DMS 273 (cell line): ENCODE measurements around the gene APC2.

Experiments used
- DNase-seq: peaks from one replicate; lab custom pipeline; 2025; ENCODE audit not compliant: unreplicated experiment; lab: John Stamatoyannopoulos, UW

APC2 gene, protein sequence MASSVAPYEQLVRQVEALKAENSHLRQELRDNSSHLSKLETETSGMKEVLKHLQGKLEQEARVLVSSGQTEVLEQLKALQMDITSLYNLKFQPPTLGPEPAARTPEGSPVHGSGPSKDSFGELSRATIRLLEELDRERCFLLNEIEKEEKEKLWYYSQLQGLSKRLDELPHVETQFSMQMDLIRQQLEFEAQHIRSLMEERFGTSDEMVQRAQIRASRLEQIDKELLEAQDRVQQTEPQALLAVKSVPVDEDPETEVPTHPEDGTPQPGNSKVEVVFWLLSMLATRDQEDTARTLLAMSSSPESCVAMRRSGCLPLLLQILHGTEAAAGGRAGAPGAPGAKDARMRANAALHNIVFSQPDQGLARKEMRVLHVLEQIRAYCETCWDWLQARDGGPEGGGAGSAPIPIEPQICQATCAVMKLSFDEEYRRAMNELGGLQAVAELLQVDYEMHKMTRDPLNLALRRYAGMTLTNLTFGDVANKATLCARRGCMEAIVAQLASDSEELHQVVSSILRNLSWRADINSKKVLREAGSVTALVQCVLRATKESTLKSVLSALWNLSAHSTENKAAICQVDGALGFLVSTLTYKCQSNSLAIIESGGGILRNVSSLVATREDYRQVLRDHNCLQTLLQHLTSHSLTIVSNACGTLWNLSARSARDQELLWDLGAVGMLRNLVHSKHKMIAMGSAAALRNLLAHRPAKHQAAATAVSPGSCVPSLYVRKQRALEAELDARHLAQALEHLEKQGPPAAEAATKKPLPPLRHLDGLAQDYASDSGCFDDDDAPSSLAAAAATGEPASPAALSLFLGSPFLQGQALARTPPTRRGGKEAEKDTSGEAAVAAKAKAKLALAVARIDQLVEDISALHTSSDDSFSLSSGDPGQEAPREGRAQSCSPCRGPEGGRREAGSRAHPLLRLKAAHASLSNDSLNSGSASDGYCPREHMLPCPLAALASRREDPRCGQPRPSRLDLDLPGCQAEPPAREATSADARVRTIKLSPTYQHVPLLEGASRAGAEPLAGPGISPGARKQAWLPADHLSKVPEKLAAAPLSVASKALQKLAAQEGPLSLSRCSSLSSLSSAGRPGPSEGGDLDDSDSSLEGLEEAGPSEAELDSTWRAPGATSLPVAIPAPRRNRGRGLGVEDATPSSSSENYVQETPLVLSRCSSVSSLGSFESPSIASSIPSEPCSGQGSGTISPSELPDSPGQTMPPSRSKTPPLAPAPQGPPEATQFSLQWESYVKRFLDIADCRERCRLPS (N-terminal part only)

GRCh38 chr19:1449467-1450442 lies at the start of gene APC2:
Gene APC2, plus strand, starts transcription at chr19:1450121. Its CDS starts 2,881 bp downstream, at chr19:1453002.
- peak; percentile 90 for DNase-seq

DNA sequence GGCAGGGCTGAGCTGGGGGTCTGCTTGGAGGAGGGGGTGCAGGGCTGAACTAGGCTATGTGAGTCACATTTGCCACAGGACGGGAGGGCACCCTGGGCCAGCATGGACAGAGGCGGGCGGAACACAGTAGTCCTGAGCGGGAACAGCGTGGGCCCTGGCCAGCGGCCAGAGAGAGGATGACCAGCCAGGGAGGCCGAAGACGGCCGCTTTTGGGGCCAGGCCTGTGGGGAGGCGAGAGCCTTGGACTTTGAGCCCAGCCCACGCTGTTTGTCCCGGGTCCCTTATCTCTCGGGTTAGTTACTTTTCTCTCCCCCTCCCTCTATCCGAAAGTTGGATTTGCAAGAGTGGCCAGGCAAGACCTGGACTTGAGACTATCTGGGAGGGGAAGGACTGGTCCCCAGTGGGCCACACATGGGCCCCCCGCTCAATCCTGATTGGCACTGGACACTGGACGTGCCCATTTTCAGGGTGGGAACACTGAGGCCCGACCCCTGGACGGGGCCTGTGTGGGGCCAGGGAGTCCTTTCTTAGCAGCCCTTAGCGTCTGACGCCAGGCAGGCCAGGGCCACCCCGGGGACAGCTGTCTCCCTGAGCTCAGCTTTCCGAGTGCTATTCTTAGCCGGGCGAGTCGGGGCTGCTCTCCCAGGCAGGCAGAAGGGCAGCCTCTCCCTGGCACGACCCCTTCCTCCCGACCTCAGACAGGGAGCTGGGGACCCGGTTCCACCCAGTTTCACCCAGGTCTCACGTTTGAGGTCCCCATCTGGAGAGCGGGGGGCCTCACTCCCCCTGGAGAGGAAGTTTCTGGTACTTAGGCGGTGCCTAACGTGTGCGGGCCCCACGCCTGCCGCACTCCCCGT lies 49.4 kb upstream of the APC2 start:
- peak; percentile 83 for DNase-seq

DNA sequence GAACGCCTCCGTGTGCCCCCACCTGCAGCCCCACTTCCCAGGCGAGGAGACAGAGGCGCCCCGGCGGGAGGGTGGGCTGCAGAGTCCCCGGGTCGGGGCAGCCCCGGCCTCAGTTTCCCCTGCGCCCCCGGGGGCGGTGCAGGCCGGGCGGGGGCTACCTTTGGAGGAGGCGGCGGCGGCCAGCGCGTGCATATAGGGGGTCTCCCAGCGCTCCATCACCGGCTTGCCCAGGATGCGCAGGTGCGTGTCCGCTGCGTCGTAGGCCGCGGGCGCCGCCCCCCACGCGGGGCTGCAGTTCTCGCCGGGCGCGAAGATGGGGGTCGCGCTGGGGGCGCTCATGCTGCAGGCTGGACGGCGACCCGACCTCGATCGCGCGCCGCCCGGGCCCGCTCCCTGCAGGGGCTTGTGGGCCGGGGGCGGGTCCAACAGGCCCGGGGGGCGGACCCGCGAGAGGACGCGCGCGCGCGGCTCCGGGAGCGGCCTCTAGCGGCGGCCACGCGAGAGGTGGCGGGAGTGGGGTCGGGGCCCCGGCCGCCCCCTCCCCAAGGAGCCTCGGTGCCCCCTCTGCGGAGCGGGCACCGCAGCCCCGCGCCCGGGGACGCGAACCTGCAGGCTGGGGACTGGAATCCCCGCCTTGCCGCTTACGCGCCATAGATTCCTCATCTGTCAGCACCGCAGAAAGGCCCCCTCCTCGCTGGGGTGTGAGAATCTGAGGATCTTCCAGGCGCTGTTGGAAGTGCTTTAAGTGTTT lies 48.6 kb upstream of the APC2 start, which contains the start of gene GAMT:
TSS of gene GAMT (minus strand) at position 405 of the 751 bp plus-strand sequence. CDS start at position 339, 66 bp downstream.
- peak; percentile 77 for DNase-seq

DNA sequence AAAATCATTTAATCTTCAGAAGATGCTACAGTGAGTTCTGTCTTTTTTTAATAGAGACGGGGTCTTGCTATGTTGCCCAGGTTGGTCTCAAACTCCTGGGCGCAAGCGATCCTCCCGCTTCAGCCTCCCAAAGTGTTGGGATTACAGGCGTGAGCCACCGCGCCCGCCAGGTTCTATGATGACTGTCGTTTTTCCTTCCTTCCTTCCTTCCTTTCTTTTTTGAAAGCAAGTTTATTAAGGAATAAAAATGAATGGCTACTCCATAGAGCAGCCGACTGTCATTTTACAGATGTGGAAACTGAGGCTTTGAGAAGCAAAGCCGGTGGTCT lies 48.1 kb upstream of the APC2 start:
- no peak for DNase-seq

- no peak for DNase-seq
These were observed 47.4 kb upstream of the APC2 start for GRCh38 chr19:1402411-1403070.

- peak; percentile 100 for DNase-seq
These were observed 43.0 kb upstream of the APC2 start for GRCh38 chr19:1406774-1407527.

DNA sequence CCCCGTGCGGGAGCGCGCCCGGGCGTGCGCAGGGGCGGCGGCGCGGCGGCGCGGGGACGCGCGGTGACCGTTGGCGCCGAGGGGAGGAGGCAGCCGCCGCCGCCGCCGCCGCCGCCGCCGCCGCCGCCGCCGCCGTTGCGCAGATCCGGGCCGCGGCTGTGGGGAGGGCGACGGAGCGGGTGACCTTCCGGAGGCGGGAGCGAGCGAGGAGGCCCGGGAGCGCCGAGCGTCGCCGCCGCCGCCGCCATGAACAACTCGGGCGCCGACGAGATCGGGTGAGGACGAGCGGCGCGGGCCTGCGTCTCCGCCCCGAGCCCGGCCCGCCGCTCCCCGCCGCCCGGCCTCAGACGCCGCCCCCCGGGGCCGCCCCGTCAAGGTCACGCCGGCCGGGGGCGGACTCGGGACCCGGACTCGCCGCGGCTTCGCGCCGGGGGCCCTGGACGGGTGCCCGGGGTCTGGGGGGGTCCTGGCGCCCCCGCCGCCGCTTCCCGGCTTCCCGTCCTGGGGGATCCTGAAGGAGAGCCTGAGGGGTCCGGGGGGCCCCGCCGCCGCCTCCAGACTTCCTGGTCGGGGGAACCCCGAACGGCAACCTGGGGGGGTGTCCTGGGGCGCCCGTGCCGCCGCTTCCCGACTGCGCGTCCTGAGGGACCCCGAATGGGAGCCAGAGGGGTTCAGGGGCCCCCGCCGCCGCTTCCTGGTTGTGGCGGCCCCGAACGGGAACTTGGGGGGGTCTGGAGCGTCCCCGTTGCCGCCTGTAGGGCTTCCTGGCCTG lies 42.2 kb upstream of the APC2 start, which contains the start of gene DAZAP1:
TSS of gene DAZAP1 (plus strand) at position 59 of the 772 bp plus-strand sequence. CDS start at position 247, 188 bp downstream.
- DNase-seq: no peak

GRCh38 chr19:1408300-1409203 lies 41.4 kb upstream of the APC2 start:
- peak; percentile 82 for DNase-seq

DNA sequence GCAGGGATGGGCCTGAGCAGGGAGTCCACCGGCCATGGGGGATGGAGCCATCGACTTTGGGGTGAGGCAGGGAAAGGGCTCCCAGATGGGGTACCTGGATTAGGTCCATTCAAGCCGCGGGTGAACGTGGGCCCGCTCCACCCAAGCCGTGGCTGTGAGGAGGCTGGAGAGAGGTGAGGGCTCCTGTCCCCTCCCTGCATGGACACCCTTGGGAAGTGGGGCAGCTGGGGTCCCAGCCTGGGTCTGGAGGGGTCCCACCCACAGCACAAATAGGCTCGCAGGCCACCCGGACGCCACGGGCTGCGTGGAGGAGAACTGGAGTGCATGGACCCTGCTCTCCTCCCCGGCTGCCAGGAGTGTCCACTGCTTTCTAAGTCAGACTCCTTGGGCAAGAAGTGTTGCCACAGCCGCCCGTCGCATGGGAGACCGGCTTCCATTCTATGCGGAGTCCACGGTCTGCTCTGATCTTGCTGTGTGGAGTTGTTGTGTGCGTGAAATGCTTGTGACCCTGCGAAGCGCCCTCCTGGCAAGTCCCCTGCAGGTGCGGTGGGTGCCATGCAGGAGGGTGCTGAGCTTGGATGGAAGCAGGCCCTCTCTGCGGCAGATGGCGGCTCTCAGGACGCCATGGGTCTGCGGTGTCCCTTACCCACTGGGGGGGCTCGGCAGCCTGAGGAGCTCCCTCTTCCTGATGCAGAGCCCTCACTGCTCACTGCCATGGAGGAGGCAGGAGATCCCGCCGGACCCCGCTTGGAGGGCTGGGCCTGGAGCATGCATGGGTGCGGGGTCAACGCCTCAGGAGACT lies 40.5 kb upstream of the APC2 start:
- peak; percentile 50 for DNase-seq

- DNase-seq: no peak
These were observed 39.7 kb upstream of the APC2 start for GRCh38 chr19:1410136-1410786.

DNA sequence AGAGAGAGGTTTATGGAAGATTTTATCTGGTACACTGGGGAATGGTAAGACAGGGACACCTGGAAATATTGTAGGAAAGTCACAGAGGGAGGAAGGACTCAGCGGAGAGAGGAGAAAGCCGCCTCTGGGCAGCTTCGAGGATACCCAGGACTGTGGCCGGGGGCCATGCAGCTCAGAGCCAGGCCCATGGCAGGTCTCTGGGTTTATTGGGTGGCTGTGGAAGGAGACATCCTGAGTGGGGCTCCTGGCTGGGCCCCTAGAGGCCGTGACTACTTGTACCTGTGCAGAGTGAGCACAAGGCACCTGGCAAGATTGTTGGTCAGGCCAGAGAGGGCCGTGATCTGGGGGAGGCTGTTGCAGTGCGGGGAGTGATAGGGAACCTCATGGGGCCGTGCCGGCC lies 39.1 kb upstream of the APC2 start:
- DNase-seq: no peak

DNA sequence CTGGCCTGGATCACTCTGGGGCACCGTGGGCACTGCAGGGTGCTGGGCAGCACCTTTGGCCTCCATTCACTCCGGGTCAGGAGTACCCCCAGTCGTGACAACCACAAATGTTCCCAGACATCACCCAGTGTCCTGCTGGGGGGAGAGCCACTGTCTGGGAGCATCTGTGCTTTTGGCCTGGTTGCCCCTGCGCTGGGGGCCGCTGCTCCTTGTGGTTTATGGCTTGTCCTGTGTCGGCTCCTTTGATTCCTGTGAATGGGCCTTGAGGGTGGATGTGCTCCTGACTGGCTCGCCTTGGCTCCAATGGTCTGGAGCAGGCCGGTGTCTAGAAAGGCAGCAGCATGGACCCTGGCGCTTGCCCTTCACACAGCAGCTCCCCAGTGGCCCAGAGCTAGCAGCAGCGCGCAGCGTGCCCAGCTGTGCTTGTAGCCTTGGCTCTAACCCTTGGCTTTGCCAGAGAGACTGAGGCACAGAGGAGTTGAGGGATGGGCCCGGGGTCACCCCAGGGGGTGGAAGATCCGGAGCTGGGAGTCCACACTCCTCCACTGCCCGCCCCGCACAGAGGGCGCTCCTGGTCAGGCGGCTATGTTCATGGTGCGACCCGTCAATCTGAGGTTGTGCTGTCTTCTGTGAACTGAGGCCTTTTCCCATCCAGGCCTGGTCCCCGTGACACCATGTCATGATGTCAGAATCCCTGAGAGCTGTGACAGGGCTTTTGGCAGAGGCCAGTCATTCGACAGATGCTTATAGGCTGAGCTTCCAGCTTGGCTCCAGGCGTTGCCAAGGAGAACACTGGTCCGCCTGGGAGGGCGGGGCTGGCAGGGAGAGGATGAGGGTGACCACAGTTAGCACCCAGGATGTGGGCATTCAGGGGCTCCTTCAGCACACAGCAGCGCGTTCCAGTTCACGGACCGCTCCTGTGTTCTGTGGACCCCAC lies 38.4 kb upstream of the APC2 start:
- peak; percentile 84 for DNase-seq
